RKO (cell line): ENCODE measurements around the gene BHLHA9.
"Not testable (repeated sequence)": the region's sequence is repeated elsewhere in the genome, so short reads cannot be mapped to it uniquely, and the experiment has no call there.

Experiments used
- DNase-seq: peaks from one replicate; pipeline ENCODE4 v3.0.0-alpha.2; 2016; ENCODE audit warnings: low spot score

The BHLHA9 gene

GRCh38 chr17:1270210-1271029, at the start of gene BHLHA9:
Gene BHLHA9 (plus strand): TSS chr17:1270444. CDS start chr17:1270564, 120 bp downstream.
- DNase-seq: no peak

- DNase-seq: no peak
Observed at GRCh38 chr17:1221209-1221608, 49.0 kb upstream of the BHLHA9 start.

- DNase-seq: no peak
Observed at GRCh38 chr17:1222321-1222720, 47.9 kb upstream of the BHLHA9 start.

- DNase-seq: no peak
Observed at GRCh38 chr17:1223662-1224061, 46.6 kb upstream of the BHLHA9 start.

- DNase-seq: no peak
Observed at GRCh38 chr17:1224330-1224729, 45.9 kb upstream of the BHLHA9 start.

- no peak for DNase-seq
Observed at GRCh38 chr17:1226308-1226707, 43.9 kb upstream of the BHLHA9 start.

- no peak for DNase-seq
Observed at GRCh38 chr17:1227365-1227764, 42.9 kb upstream of the BHLHA9 start.

GRCh38 chr17:1227917-1228780, 42.1 kb upstream of the BHLHA9 start:
- peak; percentile 54 for DNase-seq

GRCh38 chr17:1228781-1229348, 41.4 kb upstream of the BHLHA9 start:
- no peak for DNase-seq

- peak; percentile 64 for DNase-seq
Observed at GRCh38 chr17:1229349-1229899, 40.8 kb upstream of the BHLHA9 start.

- no peak for DNase-seq
Observed at GRCh38 chr17:1229900-1230501, 40.2 kb upstream of the BHLHA9 start.

- DNase-seq: no peak
Observed at GRCh38 chr17:1231456-1231855, 38.8 kb upstream of the BHLHA9 start.

- DNase-seq: no peak
Observed at GRCh38 chr17:1232331-1232730, 37.9 kb upstream of the BHLHA9 start.

GRCh38 chr17:1232786-1233185, 37.5 kb upstream of the BHLHA9 start:
- DNase-seq: no peak

- DNase-seq: no peak
Observed at GRCh38 chr17:1234455-1234854, 35.8 kb upstream of the BHLHA9 start.

- no peak for DNase-seq
Observed at GRCh38 chr17:1237471-1237870, 32.8 kb upstream of the BHLHA9 start.

GRCh38 chr17:1239210-1239609, 31.0 kb upstream of the BHLHA9 start:
- DNase-seq: no peak

GRCh38 chr17:1240426-1240825, 29.8 kb upstream of the BHLHA9 start:
- DNase-seq: not testable (repeated sequence)

GRCh38 chr17:1241929-1242328, 28.3 kb upstream of the BHLHA9 start:
- DNase-seq: no peak

- no peak for DNase-seq
Observed at GRCh38 chr17:1244606-1245012, 25.6 kb upstream of the BHLHA9 start.

GRCh38 chr17:1251866-1252608, 18.2 kb upstream of the BHLHA9 start:
- peak; percentile 70 for DNase-seq
